Measurements from ENCODE around the gene PERM1. TPM values are rescaled to one million over a fixed set of nuclear protein-coding genes. Genes with fewer than 3 reads are reported as not detected.

Gene PERM1
- total RNA-seq, 1 donor from 2014 or later, result not detected

DNA sequence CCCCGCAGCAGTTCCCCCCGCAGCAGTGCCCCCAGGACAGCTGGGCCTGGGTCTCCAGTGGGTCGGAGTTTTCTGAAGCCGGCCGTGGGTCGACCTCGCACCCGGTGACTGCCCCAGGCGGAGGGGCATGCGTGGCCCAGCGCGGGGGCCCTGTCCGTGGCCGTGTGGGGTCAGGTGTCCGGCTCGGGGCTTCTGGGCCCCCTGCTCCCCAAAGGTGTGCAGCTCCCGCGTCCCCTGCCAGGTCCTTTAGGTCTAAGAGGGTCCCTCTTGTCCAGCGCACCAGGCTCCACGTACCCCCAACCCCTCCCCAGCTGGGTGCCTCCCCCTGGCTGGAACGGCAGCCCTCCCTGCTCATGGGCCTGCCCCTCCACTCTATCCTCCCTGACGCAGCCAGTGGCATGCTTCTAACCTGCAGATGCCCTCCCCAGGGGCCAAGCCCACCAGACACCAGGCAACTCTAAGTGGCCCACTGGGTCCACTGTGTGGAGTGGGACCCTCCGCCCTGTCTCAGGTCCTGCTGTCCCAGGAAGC, 23.9 kb upstream of the PERM1 start:
- TF ChIP-seq, protein P1, sequence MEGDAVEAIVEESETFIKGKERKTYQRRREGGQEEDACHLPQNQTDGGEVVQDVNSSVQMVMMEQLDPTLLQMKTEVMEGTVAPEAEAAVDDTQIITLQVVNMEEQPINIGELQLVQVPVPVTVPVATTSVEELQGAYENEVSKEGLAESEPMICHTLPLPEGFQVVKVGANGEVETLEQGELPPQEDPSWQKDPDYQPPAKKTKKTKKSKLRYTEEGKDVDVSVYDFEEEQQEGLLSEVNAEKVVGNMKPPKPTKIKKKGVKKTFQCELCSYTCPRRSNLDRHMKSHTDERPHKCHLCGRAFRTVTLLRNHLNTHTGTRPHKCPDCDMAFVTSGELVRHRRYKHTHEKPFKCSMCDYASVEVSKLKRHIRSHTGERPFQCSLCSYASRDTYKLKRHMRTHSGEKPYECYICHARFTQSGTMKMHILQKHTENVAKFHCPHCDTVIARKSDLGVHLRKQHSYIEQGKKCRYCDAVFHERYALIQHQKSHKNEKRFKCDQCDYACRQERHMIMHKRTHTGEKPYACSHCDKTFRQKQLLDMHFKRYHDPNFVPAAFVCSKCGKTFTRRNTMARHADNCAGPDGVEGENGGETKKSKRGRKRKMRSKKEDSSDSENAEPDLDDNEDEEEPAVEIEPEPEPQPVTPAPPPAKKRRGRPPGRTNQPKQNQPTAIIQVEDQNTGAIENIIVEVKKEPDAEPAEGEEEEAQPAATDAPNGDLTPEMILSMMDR (IDR thresholded peaks at IDR 0.05), result no peak
- Mint-ChIP-seq H3K36me3 (ENCODE audit: low read depth) (no peaks in the 10 kb centered on the region), H3K27ac (no peak overlapping the region), H3K4me1 (peaks cover 19% of the 10 kb centered on the region), H3K4me3 (no peak overlapping the region), H3K9me3 (no peaks in the 10 kb centered on the region), H3K27me3 (peaks cover 38% of the 10 kb centered on the region)
- POLR2A ChIA-PET, result no interaction called here
- ATAC-seq (ENCODE audit: low read depth), result no peak
- intact Hi-C loops (cut with micrococcal nuclease), result no loop called here
- CTCF ChIA-PET, result no interaction called here
- DNase-seq, result no peak

DNA sequence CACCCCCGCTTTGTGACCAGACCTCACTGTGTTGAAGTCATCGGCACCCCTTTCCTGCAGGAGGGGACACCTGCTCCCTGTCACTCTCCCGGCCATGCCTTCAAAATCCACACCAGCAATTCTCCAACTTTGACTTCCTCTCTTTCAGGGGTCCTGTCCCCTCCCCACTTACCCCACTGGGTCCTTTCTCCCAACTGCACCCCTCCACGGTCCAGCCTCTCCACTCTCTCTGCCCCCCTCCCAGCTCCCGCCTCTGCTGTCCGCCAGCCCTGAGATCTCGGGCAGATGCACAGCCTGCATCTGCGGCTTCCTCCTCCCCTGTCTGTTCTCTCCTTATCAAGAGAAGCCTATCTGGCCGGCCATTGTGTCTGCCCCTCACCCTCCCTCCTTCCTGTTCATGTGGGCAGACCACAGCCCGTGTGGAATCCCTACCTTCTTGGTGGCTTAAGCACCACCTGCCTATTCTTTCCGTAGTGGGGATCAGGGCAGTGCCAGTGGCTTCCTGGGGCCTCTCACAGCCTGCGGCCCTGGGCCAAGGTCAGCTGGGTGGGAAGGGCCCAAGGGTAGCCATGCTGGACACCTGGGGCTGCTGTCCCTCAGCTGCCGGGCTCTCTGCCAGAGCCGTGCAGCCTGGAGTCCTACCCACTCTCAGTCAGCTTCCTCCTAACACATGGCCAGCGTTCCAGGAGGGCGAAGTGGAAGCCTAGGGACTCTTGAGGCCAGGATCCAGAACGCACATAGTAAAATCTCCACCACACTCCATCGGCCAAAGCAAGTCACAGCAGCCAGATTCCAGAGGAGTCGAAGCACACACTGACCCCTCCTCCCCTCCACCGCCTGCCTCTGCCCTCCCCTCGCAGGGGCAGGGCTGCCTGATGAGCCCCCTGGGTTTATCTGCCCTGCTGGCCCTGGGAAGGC, 23.1 kb upstream of the PERM1 start:
- intact Hi-C loops (cut with micrococcal nuclease), result no loop called here
- Mint-ChIP-seq H3K4me3 (no peak overlapping the region), H3K36me3 (ENCODE audit: low read depth) (no peaks in the 10 kb centered on the region), H3K4me1 (peaks cover 22% of the 10 kb centered on the region), H3K9me3 (no peaks in the 10 kb centered on the region), H3K27me3 (peaks cover 41% of the 10 kb centered on the region), H3K27ac (no peak overlapping the region)
- ATAC-seq (ENCODE audit: low read depth) (no peak), DNase-seq (no peak)
- CTCF ChIA-PET, result no interaction called here
- POLR2A ChIA-PET, result no interaction called here
- TF ChIP-seq, protein P1 (IDR thresholded peaks at IDR 0.05), result no peak

DNA sequence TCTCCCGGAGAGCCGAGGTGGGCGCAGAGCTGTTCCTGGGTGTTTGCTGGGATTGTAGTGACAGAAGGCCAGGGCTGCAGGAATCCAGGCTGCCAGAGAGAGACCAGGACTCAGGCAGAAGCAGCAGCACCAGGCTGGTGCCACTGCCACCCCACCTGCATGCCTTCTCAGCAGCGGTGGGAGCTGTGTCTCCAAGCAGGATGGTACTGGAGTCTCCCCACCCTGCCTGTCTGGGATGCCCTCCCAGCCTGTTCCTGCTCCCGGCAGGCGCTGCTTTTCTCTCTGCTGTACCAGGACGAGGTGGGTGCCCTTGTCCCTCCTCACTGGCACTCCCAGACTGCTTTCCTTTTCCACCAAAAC, 22.5 kb upstream of the PERM1 start:
- intact Hi-C loops (cut with micrococcal nuclease), result no loop called here
- ChIA-PET CTCF (no interaction called here), POLR2A (interaction anchor here (1.0 kb wide), 1 partner anchor 9 kb away, joined by 3 read pairs; no protein-coding TSS in a partner anchor)
- ATAC-seq (ENCODE audit: low read depth) (no peak), DNase-seq (no peak)
- no peak overlapping the region for H3K27ac Mint-ChIP-seq
- H3K27me3 Mint-ChIP-seq, result peaks cover 41% of the 10 kb centered on the region
- no peaks in the 10 kb centered on the region for H3K36me3 Mint-ChIP-seq (ENCODE audit: low read depth)
- H3K4me1 Mint-ChIP-seq, result peaks cover 23% of the 10 kb centered on the region
- TF ChIP-seq, protein P1 (IDR thresholded peaks at IDR 0.05), result no peak
- no peak overlapping the region for H3K4me3 Mint-ChIP-seq
- no peaks in the 10 kb centered on the region for H3K9me3 Mint-ChIP-seq

DNA sequence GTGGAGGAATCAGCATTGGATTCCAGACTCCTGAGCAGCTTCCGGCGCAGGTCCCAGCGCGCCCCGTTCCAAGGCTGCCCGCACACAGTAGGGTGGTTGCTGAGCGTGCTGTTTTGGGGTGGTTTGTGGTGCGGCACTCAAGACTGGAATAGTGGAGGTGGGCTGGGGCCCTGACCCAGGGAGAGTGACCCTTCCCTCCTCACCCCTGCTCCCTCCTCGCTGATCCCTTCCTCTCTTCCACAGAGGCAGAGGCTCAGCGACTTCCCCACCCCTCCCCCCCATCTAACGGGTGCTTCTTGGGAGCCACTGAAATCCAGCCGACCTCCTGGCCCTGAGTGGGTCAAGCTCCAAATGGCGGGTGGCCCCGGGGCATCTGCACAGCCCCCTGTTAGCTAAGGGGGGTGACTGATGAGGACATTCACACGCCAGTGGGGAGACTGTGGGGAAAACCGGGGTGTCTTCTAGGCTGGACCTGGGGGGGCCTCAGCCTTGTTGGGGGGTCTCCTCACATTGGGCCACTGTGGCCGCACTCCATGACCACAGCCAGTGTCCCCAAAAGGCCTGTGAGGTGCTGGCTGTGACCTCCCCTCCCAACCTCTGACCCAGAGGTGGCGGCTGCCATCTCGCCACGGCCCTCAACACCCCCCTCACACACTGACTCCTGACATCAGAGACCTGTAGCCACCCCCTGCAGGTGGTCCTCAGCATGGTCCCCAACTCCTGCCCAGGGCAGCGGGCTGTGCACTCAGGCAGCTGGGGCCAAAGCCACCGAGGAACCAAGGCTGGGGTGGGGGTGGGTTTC, 21.9 kb upstream of the PERM1 start:
- intact Hi-C loops (cut with micrococcal nuclease), result loop anchor here (2.0 kb wide), 1 partner anchor 15 kb away; no protein-coding TSS in a partner anchor
- no peak overlapping the region for H3K27ac Mint-ChIP-seq
- ATAC-seq (ENCODE audit: low read depth) (no peak), DNase-seq (no peak)
- no peaks in the 10 kb centered on the region for H3K9me3 Mint-ChIP-seq
- no peaks in the 10 kb centered on the region for H3K36me3 Mint-ChIP-seq (ENCODE audit: low read depth)
- H3K27me3 Mint-ChIP-seq, result peaks cover 36% of the 10 kb centered on the region
- POLR2A ChIA-PET, result interaction anchor here (1.0 kb wide), 1 partner anchor 10 kb away, joined by 3 read pairs; no protein-coding TSS in a partner anchor
- CTCF ChIA-PET, result no interaction called here
- TF ChIP-seq, protein P1 (IDR thresholded peaks at IDR 0.05), result no peak
- H3K4me3 Mint-ChIP-seq, result no peak overlapping the region
- H3K4me1 Mint-ChIP-seq, result peaks cover 21% of the 10 kb centered on the region
